GM21723 (cell line): ENCODE measurements around the gene GBF1.
A peak's percentile ranks its signal among the peaks of the same experiment; 100 is the strongest.
"Not testable (repeated sequence)": the region's sequence is repeated elsewhere in the genome, so short reads cannot be mapped to it uniquely, and the experiment has no call there.

ENCODE experiments used
- ATAC-seq: cut with Tn5 transposase; IDR thresholded peaks from one replicate; pipeline ENCODE4 v1.9.1; 2021; ENCODE audit warnings: mild to moderate bottlenecking, moderate library complexity; ENCODE audit not compliant: unreplicated experiment

GBF1 gene

DNA sequence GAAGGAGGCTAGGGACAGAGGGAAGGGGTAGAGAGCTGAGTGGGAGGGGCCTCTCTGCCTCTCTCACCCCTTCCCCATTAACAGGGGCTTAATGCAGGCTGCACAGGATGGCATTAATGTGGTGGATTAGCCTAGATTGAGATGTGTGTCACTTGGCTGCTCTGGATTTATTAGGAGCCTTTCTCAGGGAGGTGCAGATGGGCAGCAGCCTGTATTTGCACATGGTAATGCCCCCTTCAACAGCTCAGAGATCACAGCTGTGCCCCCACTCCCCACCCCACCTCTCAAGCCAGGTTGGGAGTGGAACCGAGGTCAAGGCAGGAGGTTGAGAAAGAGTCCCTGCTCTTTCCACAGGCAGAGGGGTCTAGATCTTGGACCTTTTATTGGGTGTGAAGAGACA is 11.3 kb upstream of the GBF1 start:
- ATAC-seq, result no peak

DNA sequence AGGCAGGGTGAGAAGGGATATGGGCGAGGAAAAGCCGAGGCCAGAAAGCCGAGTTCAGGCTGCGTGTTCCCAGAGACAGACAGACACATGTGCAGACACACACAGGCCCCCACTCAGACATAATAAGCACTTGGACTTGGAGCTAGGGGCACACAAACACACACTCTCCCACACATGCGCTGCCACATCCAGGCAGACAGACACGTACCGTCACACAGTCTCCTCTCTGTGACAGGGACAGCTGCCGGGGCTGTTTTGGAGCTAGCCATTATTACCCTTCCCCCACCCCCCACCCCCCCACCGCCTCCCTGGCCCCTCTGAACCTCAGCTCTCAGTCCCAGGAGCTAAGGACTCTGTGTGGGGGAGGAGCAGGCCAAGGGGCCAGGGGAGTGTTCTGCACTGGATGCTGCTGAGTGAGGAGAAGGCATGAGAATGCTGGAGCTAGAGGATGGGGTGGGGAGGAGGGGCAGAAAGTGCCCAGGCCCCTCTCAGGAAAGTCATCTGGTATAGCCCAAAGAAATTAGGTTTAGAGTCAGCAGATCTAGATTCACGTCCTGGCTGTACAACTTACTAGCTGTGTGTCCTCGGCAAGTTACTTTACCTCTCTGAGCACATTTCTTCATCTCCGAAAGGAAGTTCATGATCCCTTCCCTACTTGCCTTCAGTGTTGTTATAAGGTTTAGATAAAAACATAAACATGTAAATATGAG is 10.3 kb upstream of the GBF1 start:
- ATAC-seq, result no peak

DNA sequence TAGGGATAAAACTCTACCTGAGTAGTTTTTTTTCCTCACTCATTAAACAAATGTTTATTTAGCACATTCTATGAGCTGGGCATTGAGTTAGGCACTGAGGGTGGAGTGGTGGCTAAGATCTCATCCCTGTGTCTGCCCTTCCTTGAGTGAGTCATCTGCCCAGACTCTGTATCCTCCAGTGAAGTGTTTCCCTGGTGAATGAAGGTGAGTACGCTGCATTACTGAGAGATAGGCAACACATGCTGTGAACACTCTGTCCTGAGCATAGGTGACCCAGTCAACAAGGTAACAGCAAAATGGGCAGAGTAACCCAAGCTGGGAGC is 9.8 kb upstream of the GBF1 start:
- no peak for ATAC-seq

DNA sequence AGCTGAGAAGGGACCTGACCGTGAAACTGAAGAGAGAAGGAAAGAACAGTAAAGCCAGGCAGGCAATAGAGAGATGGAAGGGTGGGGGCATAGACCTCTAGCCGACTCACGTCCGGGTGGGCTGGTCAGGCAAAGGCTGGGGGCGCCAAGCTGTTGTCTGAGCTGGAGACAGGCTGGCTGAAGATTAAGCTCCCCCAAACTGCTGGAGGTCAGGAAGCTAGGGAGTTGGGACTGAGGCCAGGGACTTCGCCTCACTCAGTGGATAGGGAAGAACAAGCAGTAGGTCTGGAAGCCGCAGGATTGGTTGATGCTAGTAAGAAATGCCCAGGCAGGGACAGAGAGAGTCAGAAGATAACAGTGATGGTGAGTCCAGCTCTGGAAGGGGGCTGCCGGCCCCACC is 9.3 kb upstream of the GBF1 start:
- no peak for ATAC-seq

DNA sequence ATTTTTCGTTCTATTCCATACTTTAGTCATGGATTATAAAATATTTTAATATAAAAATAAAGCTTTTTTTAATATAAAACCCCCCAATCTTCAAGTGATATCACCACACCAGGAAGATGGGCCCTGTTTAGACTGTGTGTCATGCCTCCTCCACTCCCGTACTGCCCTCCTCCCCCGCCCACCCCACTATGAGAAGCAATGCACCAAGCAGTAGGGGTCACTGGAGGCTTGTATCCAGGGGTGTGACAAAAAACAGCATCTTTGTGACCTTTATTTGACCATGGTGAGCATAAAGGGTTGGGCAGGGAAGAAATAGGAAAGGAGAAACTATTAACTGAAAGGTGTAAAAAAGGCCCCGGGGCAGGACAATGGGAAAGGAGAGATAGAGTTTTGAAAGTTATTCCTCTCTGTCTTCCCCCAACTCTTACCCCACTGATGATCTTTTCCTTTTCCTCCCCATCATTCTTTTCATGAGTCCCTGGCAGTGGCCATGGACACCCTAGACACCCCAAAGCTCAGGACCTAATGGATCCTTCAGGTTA is 7.5 kb upstream of the GBF1 start:
- no peak for ATAC-seq

DNA sequence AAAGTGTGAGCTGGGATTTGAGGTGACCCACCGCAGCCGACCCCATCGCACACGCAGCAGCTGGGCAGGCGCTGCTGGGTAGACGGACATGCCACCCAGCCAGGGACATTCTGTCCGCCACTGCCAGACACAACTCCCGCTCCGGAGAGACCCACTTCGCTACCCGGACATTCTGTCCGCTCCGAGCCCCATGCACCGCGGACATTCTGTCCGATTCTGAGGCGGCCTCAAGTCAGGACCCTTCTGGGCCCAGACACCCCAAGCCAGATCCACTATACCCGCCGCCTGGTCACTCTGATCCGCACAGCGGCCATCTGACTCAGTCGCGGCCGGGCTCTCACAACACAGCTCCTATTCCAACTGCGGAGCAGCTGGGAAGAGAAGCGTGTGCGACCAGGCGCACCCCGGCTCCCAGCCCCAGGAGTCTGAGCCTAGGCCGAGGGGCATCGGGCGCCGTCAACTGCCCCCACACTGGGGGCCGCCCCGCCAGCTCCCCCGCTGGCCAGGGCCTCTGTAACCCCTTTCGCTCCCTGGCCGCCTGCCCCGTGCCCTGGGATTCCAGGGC is 4.8 kb upstream of the GBF1 start:
- no peak for ATAC-seq

DNA sequence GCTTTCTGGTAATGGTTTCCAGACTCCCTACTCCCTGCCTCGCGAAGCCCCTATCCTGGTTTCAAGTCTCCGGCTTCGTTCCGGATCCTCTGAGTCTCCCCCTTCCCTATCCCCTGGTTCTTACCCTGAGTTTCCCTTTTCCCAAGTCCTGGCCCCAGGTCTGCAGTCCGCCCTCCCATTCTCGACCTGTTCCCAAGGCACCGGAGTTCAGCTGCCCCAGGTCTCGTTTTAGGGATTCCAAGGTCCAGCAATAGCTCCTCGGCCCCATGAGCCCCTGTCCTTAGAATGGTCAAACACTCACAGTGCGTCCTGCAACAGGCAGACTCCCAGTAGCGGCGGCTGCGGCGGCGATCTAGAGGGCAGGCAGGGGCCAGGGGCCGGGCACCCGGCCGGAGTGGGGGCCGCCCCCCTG is 4.3 kb upstream of the GBF1 start:
- no peak for ATAC-seq

DNA sequence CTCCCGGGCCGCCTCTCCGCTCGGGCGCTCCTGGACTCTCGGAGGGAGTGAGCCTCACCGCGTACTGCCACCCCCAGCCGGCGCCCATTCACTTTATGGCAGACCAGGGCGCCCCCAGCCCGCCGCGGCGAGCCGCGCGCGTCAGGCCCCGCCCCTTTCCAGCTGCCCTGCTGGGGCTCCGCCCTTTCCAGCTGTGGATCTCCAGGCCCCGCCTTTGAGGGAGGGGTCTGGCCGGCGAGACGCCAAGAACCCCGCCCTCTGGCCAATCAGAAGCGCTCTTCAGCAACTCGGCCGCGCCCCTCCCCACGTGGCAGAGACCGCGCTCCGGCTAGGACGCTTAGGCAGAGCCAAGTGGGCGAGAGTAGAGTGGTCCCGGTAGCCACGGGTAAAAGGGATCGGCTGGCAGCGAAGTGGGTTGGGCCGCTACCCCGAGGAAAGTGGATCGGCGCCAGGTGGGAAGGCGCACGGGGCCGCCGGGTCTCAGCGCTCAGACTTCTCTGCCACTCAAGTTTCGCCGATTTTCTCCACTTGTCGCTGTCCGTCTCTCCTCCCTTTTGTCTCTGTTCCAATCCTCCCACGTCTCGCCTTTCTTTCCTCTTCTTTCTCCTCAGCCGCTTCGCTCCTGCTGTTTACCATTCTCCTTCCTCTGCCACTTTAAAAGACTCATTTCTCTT is 3.8 kb upstream of the GBF1 start, which contains the start of gene PITX3:
Gene PITX3 (minus strand): TSS at position 69 of the 674 bp plus-strand sequence. CDS start 9,432 bp downstream, outside the sequence.
- ATAC-seq, result peak; percentile 44

DNA sequence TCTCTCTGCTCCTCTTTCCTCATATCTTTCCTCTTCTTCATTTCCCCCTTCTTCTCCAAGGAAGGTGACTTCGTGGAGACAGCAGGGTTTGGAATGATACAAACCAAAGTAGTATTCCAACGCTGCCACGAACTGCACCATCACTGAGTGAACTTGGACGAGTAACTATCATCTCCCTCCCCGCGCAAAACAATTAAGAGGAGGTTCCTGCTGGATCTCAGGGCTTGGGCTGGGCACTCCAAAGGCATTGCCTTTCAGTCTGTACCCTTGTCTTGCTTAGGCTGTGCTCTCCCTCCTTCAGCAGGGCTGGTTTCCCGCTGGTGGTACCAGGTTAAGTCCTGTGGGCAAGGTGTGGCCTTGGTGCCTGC is 3.2 kb upstream of the GBF1 start:
- ATAC-seq, result no peak

DNA sequence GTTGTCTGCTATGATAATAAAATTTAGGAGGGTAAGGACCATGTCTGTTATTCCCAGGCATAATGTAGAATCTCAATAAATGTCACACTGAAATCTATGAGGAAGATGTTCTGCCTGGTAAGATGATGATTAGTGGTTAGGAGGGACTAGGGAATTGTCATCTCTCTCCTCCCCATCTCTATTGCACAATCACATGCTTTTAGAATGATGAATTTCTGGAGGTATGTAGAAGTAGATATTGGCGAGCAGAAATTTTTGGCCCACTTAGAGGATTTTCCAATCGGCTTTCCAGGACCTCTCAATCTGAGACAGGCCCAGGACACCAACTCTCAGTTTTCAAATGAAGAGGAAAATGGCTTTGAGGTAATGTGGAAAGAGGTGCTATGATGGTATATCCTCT is 2.0 kb upstream of the GBF1 start:
- ATAC-seq, result no peak

DNA sequence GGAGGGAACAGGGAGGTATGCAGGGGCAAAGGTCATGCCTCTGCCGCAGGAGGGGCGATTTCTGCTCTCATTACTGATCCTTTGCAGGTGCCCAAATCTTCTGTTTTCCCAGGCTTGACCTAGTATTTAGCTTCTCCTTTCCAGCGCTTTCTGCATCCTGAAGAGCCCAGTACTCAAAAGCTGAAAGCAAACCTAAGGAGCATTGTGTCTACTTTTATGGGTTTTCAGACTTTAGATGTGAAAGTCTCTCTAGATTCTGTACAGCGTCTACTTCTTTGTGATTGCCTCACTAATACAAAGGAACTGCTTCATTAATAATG is 560 bp downstream of the GBF1 start:
- peak; percentile 0 for ATAC-seq

DNA sequence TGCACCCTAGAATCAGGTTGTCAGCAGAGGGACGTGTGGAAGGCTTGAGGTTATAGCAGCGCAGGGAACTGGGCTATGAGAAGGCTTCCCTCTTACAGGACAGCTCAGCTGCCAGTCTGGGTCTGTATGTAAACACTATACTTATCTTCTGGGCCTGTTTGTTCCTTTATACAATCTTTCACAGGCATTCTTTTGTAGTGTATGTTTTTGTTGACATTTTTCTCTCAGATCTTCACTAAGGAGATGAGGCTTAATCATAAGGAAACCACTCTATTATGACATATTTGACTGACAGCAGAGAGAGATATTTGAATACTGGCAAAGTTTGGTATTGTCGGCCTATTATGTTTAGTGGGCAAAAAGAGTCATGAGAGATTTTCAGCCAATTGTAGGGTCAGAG is 929 bp downstream of the GBF1 start:
- ATAC-seq, result no peak

DNA sequence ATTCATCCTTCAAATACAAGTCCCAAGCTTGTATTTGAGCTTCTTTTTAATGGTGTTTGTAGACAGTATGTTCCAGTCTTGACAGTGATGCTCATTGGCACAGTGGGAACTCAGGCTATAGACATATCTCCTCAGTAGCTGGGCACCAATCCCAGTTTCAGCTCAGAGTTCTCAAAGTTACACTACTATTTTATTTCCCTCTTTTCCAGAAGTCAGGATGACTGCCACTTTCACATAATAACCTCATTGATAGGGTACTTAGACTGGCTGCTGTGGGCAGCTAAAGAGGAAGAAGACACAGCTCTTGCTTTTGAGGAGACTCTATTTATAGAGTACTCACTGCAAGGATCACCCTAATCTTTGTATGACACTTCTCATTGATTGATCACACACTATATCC is 2.4 kb downstream of the GBF1 start:
- no peak for ATAC-seq

DNA sequence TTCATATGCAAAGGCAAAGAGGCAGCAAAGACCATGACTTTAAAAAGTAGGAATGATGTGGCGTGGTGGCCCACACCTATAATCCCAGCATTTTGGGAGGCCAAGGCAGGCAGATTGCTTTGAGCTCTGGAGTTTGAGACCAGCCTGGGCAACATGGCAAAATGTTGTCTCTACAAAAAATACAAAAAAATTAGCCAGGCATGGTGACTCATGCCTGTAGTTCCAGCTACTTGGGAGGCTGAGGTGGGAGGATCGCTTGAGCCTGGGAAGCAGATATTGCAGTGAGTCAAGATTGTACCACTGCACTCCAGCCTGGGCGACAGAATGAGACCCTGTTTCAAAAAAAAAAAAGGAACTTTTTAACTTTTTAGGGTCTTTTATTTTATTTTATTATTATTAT is 7.2 kb downstream of the GBF1 start:
- ATAC-seq, result not testable (repeated sequence)

DNA sequence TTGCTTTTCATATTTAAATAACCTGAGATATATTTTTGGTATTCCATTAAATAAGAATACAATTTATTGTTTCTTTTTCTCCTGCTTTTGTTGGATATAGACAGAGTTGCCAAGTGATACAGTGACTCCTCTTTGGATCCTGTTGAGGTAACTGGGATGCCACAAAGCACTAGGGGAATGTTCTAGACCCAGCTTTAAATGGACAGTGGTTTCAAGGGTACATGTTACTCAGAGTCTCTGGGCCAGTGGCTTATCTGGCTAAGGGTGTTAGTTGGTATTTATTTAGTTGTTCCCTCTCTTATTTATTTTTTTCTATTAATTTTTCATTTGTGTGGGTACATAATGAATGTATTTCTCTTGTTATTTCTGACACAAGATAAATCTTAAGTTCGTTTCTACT is 9.1 kb downstream of the GBF1 start:
- no peak for ATAC-seq

DNA sequence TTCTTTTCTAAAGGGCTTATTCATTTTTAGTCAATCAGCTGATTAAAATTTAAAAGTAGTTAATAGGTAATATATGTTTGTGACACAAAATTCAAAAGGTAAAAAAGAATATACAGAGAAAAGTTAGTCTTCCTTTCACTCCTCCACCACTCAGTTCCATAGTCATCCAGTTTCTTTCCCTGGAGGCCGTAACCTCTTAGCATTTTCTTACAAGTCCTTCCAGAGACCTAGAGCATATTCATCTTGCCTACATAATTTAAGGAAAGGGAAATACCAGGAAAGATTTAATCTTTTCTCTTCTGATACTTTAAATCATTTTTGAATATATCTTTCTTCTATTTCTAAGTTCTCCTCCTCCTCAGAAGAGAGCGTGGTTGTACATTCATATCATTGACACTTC is 10.1 kb downstream of the GBF1 start:
- ATAC-seq, result no peak

DNA sequence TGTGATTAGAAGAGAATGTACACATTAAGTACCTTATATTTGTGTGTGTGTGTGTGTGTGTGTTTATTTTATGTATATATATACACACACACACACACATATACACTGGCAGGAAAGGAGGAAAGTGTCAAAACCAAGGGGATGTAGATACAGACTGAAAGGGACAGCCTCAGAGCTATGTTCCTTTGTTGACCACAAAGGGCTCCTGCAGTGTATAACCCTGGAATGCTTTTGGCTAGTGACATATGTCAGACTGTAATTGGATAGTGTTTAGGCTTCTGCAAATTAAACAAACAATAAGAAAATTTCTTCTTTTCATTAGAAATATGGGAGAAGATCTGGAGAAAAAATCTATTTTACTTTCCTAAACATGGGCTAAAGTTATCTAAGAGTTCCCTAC is 15.9 kb downstream of the GBF1 start:
- ATAC-seq, result no peak

DNA sequence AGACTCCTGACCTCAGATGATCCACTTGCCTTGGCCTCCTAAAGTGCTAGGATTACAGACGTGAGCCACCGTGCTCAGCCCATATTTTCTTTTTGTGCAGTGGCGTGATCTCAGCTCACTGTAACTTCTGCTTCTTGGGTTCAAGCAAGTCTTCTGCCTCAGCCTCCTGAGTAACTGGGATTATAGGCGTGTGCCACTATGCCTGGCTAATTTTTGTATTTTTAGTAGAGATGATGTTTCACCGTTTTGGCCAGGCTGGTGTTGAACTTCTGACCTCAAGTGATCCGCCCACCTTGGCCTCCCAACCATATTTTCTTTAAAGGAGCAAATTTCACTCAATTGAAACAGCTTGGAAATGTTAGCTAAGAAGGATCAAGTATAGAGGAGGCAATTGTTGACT is 16.5 kb downstream of the GBF1 start:
- no peak for ATAC-seq

DNA sequence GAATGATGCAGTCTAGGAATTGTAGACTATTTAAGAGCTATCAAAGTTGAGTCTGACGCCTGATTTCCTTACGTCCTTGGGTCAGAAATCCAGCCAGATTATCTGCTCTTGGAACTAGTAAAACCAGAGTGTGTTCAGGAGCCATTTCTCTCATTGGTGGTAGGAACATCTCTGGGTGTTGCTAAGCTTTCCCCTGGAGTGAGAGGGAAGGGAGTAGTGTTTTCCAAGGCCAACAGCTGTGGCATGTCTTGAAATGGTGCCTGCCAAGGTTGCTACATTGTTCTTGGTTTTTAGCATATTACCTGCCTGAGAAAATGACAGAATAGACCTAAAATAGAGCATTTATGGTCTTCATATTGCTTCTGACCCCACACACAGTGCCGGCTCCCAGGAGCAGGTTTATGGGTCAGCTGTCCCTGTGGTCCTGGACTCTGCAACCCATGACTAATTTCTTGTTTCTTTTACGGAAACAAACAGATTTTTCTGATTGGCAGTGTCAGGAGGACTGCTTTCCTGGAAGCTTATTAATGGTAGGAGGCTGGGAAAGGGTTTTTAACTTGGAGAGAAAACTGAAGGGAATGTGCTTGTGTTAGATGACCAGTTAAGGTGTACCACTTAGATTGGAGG is 17.5 kb downstream of the GBF1 start:
- no peak for ATAC-seq

DNA sequence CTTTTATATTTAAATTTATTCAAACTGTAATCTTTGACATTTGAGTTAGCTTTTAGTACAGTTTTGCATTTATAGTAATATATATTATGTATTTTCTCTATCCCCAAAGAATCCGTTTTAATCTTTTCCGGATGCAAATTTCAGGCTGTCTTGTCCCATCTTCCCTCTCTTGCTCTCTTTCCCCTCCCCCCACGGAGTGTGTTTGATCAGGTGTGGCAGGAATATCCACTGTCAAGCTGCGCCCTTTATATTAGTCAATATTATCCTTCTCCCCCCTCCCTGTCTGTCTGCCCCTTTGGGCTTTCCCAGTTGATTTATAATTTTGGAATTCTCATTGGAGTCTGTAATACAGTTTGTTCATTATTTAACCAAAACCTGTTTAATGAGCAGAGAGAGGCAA is 19.0 kb downstream of the GBF1 start:
- ATAC-seq, result no peak

DNA sequence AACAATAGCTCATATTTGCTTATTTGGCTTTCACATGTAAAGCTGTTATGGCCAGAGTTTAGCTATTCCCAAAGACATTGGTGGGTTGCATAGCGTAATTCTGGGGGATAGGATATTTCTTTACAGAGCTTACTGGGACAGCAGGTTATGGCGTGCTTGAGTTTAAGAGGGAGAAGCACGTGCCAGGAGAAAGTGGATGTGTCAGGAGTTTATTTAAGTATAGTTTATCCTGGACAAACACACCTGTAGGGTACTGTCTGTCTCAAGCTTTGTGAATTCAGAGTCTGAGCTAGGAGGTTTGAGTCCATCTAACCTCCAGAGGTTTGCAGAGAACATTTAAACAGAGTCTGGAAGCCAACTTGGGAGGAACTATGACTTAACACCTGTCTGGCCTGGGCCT is 21.3 kb downstream of the GBF1 start:
- no peak for ATAC-seq

DNA sequence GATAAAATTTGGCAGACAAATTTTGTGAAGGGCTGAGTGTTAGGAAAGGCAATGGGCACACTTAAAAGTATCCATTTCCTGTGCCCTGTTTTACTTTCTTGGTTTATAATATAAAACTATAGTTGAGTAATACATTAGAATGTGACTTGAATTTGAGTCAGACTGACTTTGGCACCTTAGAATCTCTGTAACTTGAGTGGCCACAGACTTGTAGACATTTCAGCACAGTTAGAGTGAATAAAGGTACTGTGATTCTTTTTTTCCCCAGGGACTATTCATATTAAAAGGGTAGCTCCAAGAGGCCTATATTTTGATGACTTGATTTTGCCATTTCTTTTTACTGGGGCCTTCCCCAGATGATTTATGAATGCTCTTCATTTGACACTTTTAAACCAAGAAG is 22.4 kb downstream of the GBF1 start:
- no peak for ATAC-seq
